Measurements from ENCODE around the gene SLC2A14.
"Not testable (repeated sequence)": the region's sequence is repeated elsewhere in the genome, so short reads cannot be mapped to it uniquely, and the experiment has no call there.

The SLC2A14 gene

GRCh38 chr12:7872566-7873319 lies at the start of gene SLC2A14:
TSS of gene SLC2A14 (minus strand) at chr12:7872915. CDS start at chr12:7869880, 3,035 bp downstream.
- DNase-seq: no peak

DNA sequence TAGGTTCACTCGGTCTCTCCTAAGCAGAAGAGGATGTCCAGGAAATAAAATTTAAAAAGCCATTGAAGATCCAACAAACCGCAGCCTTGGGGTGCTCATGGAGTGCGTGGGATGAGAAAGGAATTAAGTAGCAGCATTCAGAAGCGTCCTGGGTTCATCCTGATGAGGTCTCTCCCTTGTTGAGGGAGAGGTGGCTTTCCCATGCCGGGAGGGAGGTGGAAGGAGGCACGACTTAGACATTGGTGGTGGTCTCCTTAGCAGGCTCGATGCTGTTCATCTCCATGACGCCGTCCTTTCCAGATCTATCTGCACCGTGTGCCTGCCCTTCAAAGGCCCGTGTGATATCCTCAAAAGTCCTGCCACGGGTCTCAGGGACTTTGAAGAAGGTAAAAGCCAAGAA lies 48.5 kb upstream of the SLC2A14 start:
- not testable (repeated sequence) for DNase-seq

GRCh38 chr12:7918268-7918590 lies 45.5 kb upstream of the SLC2A14 start:
- not testable (repeated sequence) for DNase-seq

DNA sequence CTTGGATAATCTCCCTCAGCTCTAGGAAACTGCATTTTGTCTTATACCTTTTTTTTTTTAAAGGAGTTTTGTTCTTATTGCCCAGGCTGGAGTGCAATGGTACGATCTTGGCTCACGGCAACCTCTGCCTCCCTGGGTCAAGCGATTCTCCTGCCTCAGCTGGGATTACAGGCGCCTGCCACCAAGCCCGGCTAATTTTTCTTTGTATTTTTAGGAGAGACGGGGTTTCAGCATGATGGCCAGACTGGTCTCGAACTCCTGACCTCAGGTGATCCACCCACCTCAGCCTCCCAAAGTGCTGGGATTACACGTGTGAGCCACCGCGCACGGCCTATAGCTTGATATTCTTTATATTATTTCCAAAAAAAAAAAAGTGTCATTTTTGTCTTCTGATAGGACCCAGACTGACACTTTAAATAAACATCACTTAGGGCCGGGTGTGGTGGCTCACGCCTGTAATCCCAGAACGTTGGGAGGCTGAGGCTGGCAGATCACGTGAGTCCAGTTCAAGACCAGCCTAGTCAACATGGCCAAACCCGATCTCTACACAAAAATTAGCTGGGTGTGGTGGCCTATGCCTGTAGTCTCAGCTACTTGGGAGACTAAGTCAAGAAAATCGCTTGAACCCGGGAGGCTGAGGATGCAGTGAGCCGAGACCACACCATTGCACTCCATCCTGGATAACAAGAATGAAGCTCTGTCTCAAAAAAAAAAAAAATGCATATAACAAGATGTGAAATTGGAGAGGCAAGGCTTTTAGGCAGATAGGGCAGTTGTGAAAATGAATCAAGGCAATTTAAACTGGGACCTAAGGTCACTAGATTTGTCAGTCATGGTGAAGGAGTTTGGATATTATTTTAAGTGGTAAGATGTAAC lies 44.9 kb upstream of the SLC2A14 start:
- no peak for DNase-seq

GRCh38 chr12:7916936-7917335 lies 44.2 kb upstream of the SLC2A14 start:
- no peak for DNase-seq

DNA sequence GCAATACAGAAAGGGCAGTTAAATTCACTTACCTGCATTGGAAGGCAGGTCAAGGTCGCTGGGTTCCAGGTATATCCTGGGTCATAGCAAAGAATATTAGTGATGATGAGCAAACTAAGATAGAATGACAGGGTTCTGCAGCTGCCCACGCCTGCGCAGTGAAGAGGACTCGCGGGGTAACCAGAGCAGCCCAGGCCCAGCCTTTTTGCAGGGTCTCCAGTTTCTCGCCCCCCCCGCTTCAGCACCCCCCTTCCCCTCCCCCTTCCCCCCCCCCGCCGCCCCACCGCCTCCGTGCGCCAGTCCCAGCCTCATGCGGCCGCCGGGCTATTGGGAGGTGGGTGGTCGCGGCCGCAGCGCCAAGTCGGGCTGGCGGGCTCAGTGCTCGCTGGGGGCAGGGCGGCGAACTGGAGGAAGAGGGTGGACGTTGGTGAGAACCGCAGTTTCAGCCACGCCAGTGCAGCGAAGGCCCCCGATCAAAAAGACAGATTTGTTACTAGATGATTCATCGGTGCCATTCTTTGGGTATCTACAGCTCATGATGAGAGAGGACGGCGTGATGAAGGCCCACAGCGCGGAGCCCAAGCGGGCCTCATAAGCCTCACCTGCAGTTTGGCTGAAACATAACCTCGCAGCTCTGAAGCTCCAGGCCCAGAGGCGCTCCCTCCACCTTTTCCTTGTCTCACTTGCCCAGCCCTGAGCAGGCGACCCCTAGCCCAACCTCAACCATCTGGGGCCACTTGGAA lies 43.1 kb upstream of the SLC2A14 start:
- DNase-seq: no peak

DNA sequence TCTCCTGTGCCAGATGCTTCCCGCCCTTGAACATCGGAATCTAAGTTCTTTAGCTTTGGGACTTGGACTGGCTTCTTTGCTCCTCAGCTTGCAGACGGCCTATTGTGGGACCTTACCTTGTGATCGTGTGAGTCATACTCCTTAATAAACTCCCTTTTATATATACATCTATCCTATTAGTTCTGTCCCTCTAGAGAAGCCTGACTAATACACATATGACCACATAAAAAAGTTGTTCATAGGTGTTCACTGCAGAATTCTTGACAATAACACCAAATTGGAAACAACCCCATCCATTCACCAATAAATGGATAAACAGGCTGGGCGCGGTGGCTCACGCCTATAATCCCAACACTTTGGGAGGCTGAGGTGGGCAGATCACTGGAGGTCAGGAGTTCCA lies 37.4 kb upstream of the SLC2A14 start:
- DNase-seq: not testable (repeated sequence)

- no peak for DNase-seq
These were observed 34.3 kb upstream of the SLC2A14 start for GRCh38 chr12:7907009-7907408.

- not testable (repeated sequence) for DNase-seq
These were observed 33.6 kb upstream of the SLC2A14 start for GRCh38 chr12:7906303-7906702.

DNA sequence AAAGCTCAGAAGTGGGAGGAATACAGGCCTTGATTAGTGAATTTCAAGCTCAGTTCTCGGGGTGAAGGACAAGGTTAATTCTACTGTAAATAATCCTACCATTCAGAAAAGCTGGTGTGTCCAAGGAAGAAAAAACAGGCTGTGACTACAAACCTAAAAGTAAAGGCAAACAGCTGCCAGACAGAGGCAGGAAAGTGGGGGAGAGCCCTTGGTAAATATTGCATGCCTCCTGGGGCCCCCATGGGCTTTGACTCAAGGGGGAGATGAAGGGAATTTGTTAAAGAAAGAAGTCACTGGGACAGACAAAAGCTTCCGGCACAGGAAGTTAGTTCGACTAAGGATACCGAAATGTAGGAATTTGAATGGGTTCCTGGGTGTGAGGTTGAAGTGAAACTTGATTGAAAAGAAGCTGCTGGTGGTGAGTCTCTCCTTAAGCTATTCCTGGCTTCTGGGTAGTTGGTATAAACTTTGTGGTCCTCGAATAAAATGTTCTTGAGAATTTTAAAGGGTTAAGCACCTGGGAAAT lies 32.9 kb upstream of the SLC2A14 start:
- not testable (repeated sequence) for DNase-seq

DNA sequence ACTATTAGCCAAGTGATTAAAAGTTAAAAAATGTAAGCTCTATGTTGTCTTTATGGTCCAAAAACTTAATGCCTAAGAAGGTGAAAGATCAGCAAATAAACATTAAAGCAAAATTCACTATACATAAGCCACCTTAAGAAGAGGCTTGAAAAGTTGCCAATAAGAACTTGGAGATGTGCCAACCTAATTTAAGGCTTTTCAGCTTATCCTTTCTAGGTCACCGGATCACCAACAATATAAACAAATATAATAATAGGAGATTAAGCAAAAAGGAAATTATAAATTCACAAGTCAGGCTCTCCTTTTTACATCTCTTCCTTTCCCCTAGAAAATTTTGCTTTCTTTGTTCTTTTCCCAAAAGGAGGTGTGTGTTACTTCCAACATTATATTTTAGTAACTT lies 32.4 kb upstream of the SLC2A14 start:
- no peak for DNase-seq

DNA sequence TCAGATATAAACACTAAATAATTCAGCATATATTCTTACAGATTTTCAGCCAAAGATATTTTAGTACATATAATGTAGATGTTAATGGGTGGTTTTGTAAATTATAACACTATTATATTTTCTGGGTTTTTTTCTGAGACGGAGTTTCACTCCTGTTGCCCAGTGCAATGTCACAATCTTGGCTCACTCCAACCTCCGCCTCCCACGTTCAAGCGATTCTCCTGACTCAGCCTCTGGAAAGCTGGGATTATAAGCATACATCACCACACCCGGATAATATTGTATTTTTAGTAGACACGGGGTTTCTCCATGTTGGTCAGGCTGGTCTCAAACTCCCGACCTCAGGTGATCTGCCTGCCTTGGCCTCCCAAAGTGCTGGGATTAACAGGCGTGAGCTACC lies 29.7 kb upstream of the SLC2A14 start:
- not testable (repeated sequence) for DNase-seq

GRCh38 chr12:7899755-7900154 lies 27.0 kb upstream of the SLC2A14 start:
- no peak for DNase-seq

DNA sequence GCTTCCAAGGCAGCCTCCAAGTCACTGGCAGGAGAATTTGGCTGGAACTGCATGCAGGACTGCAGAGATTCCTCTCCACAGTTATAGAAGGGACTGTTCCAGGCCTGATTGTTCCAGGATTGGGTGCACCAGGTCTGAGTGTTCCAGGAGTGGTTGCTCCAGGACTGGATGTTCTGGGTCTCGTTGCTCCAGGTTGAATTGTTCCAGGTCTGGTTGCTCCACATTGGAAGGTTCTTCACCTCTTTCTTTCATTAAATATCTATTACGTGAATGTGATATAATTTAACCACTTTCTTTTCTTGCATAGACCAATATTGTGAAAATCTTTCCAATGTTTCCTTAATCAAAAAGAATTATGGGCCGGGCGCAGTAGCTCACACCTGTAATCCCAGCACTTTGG lies 24.0 kb upstream of the SLC2A14 start:
- DNase-seq: not testable (repeated sequence)

GRCh38 chr12:7892186-7892980 lies 19.7 kb upstream of the SLC2A14 start:
- DNase-seq: no peak

DNA sequence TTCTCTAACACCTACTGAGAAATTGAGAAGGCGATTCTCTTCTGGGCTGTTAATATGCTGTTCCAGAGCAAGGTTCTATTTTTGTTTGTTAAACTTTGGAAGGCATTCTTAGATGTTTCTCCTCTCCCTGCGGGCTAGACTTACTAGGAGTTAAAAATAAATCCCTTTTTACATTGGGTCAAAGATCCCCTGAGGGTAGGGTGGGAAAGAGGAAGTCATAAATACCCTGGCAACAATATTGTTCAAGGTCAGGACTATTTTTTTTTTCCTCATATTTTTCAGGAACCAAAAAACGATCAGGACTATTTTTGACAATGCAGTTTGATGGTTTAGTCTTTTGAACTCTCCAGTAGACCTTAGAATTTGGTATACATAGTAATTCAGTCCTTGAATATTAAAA lies 12.0 kb upstream of the SLC2A14 start:
- DNase-seq: no peak

GRCh38 chr12:7881736-7882120 lies 9.0 kb upstream of the SLC2A14 start:
- not testable (repeated sequence) for DNase-seq

GRCh38 chr12:7880952-7881735 lies 8.4 kb upstream of the SLC2A14 start:
- DNase-seq: not testable (repeated sequence)

DNA sequence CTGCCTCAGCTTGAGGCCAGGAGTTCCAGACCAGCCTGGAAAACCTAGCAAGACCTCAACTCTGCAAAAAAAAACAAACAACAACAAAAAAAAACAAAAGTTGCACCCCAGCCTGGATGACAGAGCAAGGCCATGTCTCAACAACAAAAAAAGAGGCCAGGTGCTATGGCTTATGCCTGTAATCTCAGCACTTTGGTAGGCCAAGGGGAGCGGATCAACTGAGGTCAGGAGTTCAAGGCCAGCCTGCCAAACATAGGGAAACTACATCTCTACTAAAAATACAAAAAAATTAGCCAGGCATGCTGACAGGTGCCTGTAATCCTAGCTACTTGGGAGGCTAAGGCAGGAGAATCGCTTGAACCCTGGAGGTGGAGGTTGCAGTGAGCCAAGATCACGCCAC lies 6.5 kb upstream of the SLC2A14 start:
- no peak for DNase-seq

DNA sequence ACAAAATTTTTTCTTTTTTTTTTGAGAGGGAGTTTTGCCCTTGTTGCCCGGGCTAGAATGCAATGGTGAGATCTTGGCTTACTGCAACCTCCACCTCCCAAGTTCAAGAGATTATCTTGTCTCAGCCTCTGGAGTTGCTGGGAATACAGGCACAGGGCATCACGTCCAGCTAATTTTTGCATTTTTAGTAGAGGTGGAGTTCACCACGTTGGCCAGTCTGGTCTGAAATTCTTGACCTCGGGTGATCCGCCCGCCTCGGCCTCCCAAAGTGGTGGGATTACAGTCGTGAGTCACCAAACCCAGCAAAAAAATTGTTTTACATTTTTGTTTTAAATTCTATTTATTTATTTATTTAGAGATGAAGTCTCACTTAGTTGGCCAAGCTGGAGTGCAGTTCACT lies 4.7 kb upstream of the SLC2A14 start:
- no peak for DNase-seq
